DND-41 (cell line): ENCODE measurements around the gene ITGA11.

Source experiments
- ATAC-seq: fragments of 200-7000 bp; cut with Tn5 transposase; 3 replicates; pipeline ENCODE4 v1.9.1; 2021; ENCODE audit warnings: low read depth; ENCODE audit not compliant: insufficient read depth
- DNase-seq: peaks from one replicate; pipeline ENCODE4 v3.0.0-alpha.2; 2020
- H2AFZ ChIP-seq: 2 replicates; pipeline ENCODE4 v1.6.0; 2012; ENCODE audit warnings: low read depth, low read length
- H3K27ac ChIP-seq: 2 replicates; pipeline ENCODE4 v1.5.1; 2012; ENCODE audit warnings: low read length, inconsistent platforms
- H3K27me3 ChIP-seq: fragments of 200-600 bp; sonication (generic); 2 replicates; pipeline ENCODE4 v1.6.0; 2012; ENCODE audit warnings: low read length, mild to moderate bottlenecking, inconsistent platforms; ENCODE audit not compliant: insufficient read depth, poor library complexity
- H3K36me3 ChIP-seq: 2 replicates; pipeline ENCODE4 v1.5.1; 2012; ENCODE audit warnings: low read length, inconsistent platforms; ENCODE audit not compliant: insufficient read depth
- H3K4me1 ChIP-seq: 2 replicates; pipeline ENCODE4 v1.5.1; 2012; ENCODE audit warnings: mild to moderate bottlenecking, low read length; ENCODE audit not compliant: insufficient read depth
- H3K4me2 ChIP-seq: 2 replicates; pipeline ENCODE4 v1.6.0; 2012; ENCODE audit warnings: mild to moderate bottlenecking, moderate library complexity, low read length, inconsistent platforms; ENCODE audit not compliant: insufficient read depth
- H3K4me3 ChIP-seq, 2 experiments: fragments of 200-600 bp in 1 of 2; shearing (Covaris generic) in 1 of 2; 2 replicates each; pipeline ENCODE4 v1.5.1; 2012 to 2016; ENCODE audit warnings: inconsistent platforms in 2 of 2, low read length in 2 of 2, mild to moderate bottlenecking in 2 of 2, low read depth in 1 of 2, moderate library complexity in 1 of 2
- H3K79me2 ChIP-seq: 2 replicates; pipeline ENCODE4 v1.6.0; 2012; ENCODE audit warnings: low read length, inconsistent platforms; ENCODE audit not compliant: insufficient read depth
- H3K9ac ChIP-seq: 2 replicates; pipeline ENCODE4 v1.6.0; 2012; ENCODE audit warnings: low read depth, mild to moderate bottlenecking, inconsistent platforms, low read length, moderate library complexity
- H3K9me3 ChIP-seq: 2 replicates; pipeline ENCODE4 v1.5.1; 2012; ENCODE audit warnings: low read length, moderate library complexity, mild to moderate bottlenecking, inconsistent platforms; ENCODE audit not compliant: insufficient read depth, severe bottlenecking
- H4K20me1 ChIP-seq: 2 replicates; pipeline ENCODE4 v1.6.0; 2012; ENCODE audit warnings: low read length; ENCODE audit not compliant: insufficient read depth
- CTCF ChIP-seq: IDR thresholded peaks from 2 replicates; pipeline ENCODE4 v1.5.1; 2012; ENCODE audit warnings: borderline replicate concordance, low read length, moderate library complexity, mild to moderate bottlenecking; ENCODE audit not compliant: poor library complexity, severe bottlenecking; ENCODE audit errors: extremely low read depth
- EZH2 ChIP-seq: IDR thresholded peaks from 3 replicates; pipeline ENCODE4 v1.6.1; 2012; ENCODE audit warnings: borderline replicate concordance, low read depth, mild to moderate bottlenecking, moderate library complexity, low read length, inconsistent platforms; ENCODE audit not compliant: severe bottlenecking

ITGA11 gene

GRCh38 chr15:68402432-68403160, 29.4 kb downstream of the ITGA11 start:
- Histone ChIP-seq H3K36me3 (no peaks in the 10 kb centered on the region), H4K20me1 (no peaks in the 10 kb centered on the region), H3K27me3 (no peaks in the 10 kb centered on the region), H3K4me1 (no peaks in the 10 kb centered on the region), H3K9ac (no peak overlapping the region), H2AFZ (no peak overlapping the region), H3K27ac (no peak overlapping the region), H3K9me3 (no peaks in the 10 kb centered on the region), H3K4me3 (no peak overlapping the region), H3K79me2 (no peaks in the 10 kb centered on the region), H3K4me2 (no peak overlapping the region)
- TF ChIP-seq EZH2, result no peak
- TF ChIP-seq CTCF, result no peak
- ATAC-seq, result no peak
- no peak for DNase-seq

GRCh38 chr15:68401496-68402431, 30.2 kb downstream of the ITGA11 start:
- Histone ChIP-seq H4K20me1 (no peaks in the 10 kb centered on the region), H3K4me1 (no peaks in the 10 kb centered on the region), H3K27me3 (no peaks in the 10 kb centered on the region), H3K4me2 (no peak overlapping the region), H3K36me3 (no peaks in the 10 kb centered on the region), H3K27ac (no peak overlapping the region), H3K9ac (no peak overlapping the region), H2AFZ (no peak overlapping the region), H3K9me3 (no peaks in the 10 kb centered on the region), H3K79me2 (no peaks in the 10 kb centered on the region), H3K4me3 (no peak overlapping the region)
- DNase-seq (no peak), ATAC-seq (no peak)
- TF ChIP-seq EZH2 (no peak), CTCF (no peak)

GRCh38 chr15:68400066-68400456, 31.9 kb downstream of the ITGA11 start:
- Histone ChIP-seq H3K4me2 (no peak overlapping the region), H3K4me1 (no peaks in the 10 kb centered on the region), H3K4me3 (no peak overlapping the region), H3K9ac (no peak overlapping the region), H3K9me3 (no peaks in the 10 kb centered on the region), H3K79me2 (no peaks in the 10 kb centered on the region), H3K27me3 (no peaks in the 10 kb centered on the region), H3K27ac (no peak overlapping the region), H3K36me3 (no peaks in the 10 kb centered on the region), H4K20me1 (no peaks in the 10 kb centered on the region), H2AFZ (no peak overlapping the region)
- TF ChIP-seq EZH2, result no peak
- TF ChIP-seq CTCF, result no peak
- DNase-seq (no peak), ATAC-seq (no peak)
